ENCODE data around the gene ZNF407. TPM values are rescaled to one million over a fixed set of nuclear protein-coding genes. Genes with fewer than 3 reads are reported as not detected.

ZNF407 gene
- total RNA-seq, 2 experiments from 2014 or later, result 23.2 to 24.7 TPM

- Mint-ChIP-seq H3K4me1 (ENCODE audit: low read depth) (peaks cover 47% of the 10 kb centered on the region), H3K27ac (no peak overlapping the region), H3K4me3 (no peak overlapping the region), H3K36me3 (ENCODE audit: low read depth) (no peaks in the 10 kb centered on the region), H3K27me3 (no peaks in the 10 kb centered on the region), H3K9me3 (no peaks in the 10 kb centered on the region)
- TF ChIP-seq, protein P1, sequence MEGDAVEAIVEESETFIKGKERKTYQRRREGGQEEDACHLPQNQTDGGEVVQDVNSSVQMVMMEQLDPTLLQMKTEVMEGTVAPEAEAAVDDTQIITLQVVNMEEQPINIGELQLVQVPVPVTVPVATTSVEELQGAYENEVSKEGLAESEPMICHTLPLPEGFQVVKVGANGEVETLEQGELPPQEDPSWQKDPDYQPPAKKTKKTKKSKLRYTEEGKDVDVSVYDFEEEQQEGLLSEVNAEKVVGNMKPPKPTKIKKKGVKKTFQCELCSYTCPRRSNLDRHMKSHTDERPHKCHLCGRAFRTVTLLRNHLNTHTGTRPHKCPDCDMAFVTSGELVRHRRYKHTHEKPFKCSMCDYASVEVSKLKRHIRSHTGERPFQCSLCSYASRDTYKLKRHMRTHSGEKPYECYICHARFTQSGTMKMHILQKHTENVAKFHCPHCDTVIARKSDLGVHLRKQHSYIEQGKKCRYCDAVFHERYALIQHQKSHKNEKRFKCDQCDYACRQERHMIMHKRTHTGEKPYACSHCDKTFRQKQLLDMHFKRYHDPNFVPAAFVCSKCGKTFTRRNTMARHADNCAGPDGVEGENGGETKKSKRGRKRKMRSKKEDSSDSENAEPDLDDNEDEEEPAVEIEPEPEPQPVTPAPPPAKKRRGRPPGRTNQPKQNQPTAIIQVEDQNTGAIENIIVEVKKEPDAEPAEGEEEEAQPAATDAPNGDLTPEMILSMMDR (IDR thresholded peaks at IDR 0.05), result no peak
- ATAC-seq (ENCODE audit: poor library complexity) (no peak), DNase-seq (no peak)
- Histone ChIP-seq H3K4me1 (ENCODE audit: insufficient read depth, low read length) (peaks cover 4% of the 10 kb centered on the region), H3K36me3 (ENCODE audit: insufficient read depth, low read length) (no peaks in the 10 kb centered on the region), H3K27me3 (ENCODE audit: control insufficient read depth in 1 of 2, insufficient read depth in 2 of 2, low read length in 2 of 2) (no peaks in the 10 kb centered on the region), H3K9me3 (ENCODE audit: control insufficient read depth in 1 of 2, insufficient read depth in 1 of 2, low read length in 2 of 2) (peaks cover 0 to 4% of the 10 kb centered on the region in 2 experiments), H3K27ac (ENCODE audit: low read depth in 1 of 2, low read length in 2 of 2) (no peak overlapping the region), H3K4me3 (ENCODE audit: low read length) (no peak overlapping the region)
- ChIA-PET POLR2A (no interaction called here), CTCF (no interaction called here)
- intact Hi-C loops (cut with DNase I, micrococcal nuclease), result no loop called here
Observed at GRCh38 chr18:74611765-74612164, 14.1 kb downstream of the ZNF407 start.

- TF ChIP-seq, protein P1 (IDR thresholded peaks at IDR 0.05), result no peak
- Histone ChIP-seq H3K9me3 (ENCODE audit: control insufficient read depth in 1 of 2, insufficient read depth in 1 of 2, low read length in 2 of 2) (peaks cover 0 to 4% of the 10 kb centered on the region in 2 experiments), H3K4me1 (ENCODE audit: insufficient read depth, low read length) (peaks cover 4% of the 10 kb centered on the region), H3K27me3 (ENCODE audit: control insufficient read depth in 1 of 2, insufficient read depth in 2 of 2, low read length in 2 of 2) (no peaks in the 10 kb centered on the region), H3K4me3 (ENCODE audit: low read length) (no peak overlapping the region), H3K27ac (ENCODE audit: low read depth in 1 of 2, low read length in 2 of 2) (no peak overlapping the region), H3K36me3 (ENCODE audit: insufficient read depth, low read length) (no peaks in the 10 kb centered on the region)
- intact Hi-C loops (cut with DNase I, micrococcal nuclease), result no loop called here
- no peaks in the 10 kb centered on the region for H3K27me3 Mint-ChIP-seq
- DNase-seq (no peak), ATAC-seq (ENCODE audit: poor library complexity) (no peak)
- H3K27ac Mint-ChIP-seq, result no peak overlapping the region
- no peak overlapping the region for H3K4me3 Mint-ChIP-seq
- peaks cover 43% of the 10 kb centered on the region for H3K4me1 Mint-ChIP-seq (ENCODE audit: low read depth)
- no peaks in the 10 kb centered on the region for H3K9me3 Mint-ChIP-seq
- H3K36me3 Mint-ChIP-seq (ENCODE audit: low read depth), result no peaks in the 10 kb centered on the region
- ChIA-PET POLR2A (no interaction called here), CTCF (interaction anchor here (1.4 kb wide), 1 partner anchor 15 kb away, joined by 3 read pairs; no protein-coding TSS in a partner anchor)
Observed at GRCh38 chr18:74613381-74613780, 15.7 kb downstream of the ZNF407 start.

DNA sequence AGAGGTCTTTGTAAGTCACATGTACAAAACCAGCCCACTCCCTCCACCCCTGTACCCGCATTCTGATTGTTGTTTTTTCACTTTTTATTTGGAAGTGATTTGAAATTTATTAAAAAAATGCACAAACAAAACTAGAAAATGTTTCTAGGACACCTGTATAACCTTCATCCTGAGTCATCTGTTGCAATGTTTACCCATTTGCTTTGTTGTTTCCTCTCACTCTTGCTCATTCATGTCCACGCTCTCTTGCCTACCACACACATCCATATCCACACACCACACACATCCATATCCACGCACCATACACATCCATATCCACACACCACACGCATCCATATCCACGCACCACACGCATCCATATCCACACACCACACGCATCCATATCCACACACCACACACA, 18.8 kb downstream of the ZNF407 start:
- no peaks in the 10 kb centered on the region for H3K36me3 ChIP-seq (ENCODE audit: insufficient read depth, low read length)
- Mint-ChIP-seq H3K27me3 (no peaks in the 10 kb centered on the region), H3K9me3 (no peaks in the 10 kb centered on the region), H3K27ac (no peak overlapping the region), H3K36me3 (ENCODE audit: low read depth) (no peaks in the 10 kb centered on the region), H3K4me1 (ENCODE audit: low read depth) (peaks cover 21% of the 10 kb centered on the region), H3K4me3 (no peak overlapping the region)
- CTCF ChIA-PET, result no interaction called here
- intact Hi-C loops (cut with DNase I, micrococcal nuclease), result no loop called here
- ATAC-seq (ENCODE audit: poor library complexity) (no peak), DNase-seq (no peak)
- no peaks in the 10 kb centered on the region for H3K27me3 ChIP-seq (ENCODE audit: control insufficient read depth in 1 of 2, insufficient read depth in 2 of 2, low read length in 2 of 2)
- no peak overlapping the region for H3K27ac ChIP-seq (ENCODE audit: low read depth in 1 of 2, low read length in 2 of 2)
- peaks cover 0 to 4% of the 10 kb centered on the region in 2 experiments for H3K9me3 ChIP-seq (ENCODE audit: control insufficient read depth in 1 of 2, insufficient read depth in 1 of 2, low read length in 2 of 2)
- no peak overlapping the region for H3K4me3 ChIP-seq (ENCODE audit: low read length)
- TF ChIP-seq, protein P1 (IDR thresholded peaks at IDR 0.05), result no peak
- POLR2A ChIA-PET, result no interaction called here
- H3K4me1 ChIP-seq (ENCODE audit: insufficient read depth, low read length), result peaks cover 4% of the 10 kb centered on the region
